ENCODE results near the gene PYCR2. TPM values are rescaled to one million over a fixed set of nuclear protein-coding genes. Genes with fewer than 3 reads are reported as not detected.

The PYCR2 gene
- total RNA-seq, 2 experiments from 2014 or later: 24.1 to 26.2 TPM

DNA sequence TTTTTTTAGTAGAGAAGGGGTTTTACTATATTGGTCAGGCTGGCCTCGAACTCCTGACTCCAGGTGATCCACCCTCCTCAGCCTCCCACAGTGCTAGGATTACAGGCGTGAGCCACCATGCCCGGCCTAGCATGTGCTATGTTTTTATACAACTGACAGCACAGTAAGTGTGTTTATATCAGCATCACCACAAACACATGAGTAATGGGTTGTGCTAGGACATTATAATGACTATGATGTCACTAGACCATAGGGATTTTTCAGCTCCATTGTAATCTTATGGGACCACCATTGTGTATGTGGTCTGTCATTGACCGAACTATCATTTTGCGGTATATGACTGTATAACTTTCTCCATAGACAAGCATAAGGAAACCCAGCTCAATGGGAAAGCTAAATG lies 10.7 kb upstream of the PYCR2 start:
- Mint-ChIP-seq H3K36me3 (ENCODE audit: low read depth) (no peaks in the 10 kb centered on the region), H3K27ac (no peak overlapping the region), H3K4me1 (ENCODE audit: low read depth) (no peaks in the 10 kb centered on the region), H3K9me3 (no peaks in the 10 kb centered on the region), H3K27me3 (no peaks in the 10 kb centered on the region), H3K4me3 (no peak overlapping the region)
- no peak overlapping the region for H3K27ac ChIP-seq (ENCODE audit: low read depth in 1 of 2, low read length in 2 of 2)
- no peaks in the 10 kb centered on the region for H3K9me3 ChIP-seq (ENCODE audit: control insufficient read depth in 1 of 2, insufficient read depth in 1 of 2, low read length in 2 of 2)
- no peak overlapping the region for H3K4me3 ChIP-seq (ENCODE audit: low read length)
- DNase-seq (no peak), ATAC-seq (ENCODE audit: poor library complexity) (no peak)
- H3K4me1 ChIP-seq (ENCODE audit: insufficient read depth, low read length): peaks cover 3% of the 10 kb centered on the region
- no peak for TF ChIP-seq CTCF (IDR thresholded peaks at IDR 0.05)
- POLR2A ChIA-PET: interaction anchor here (0.8 to 1.0 kb wide), 2 partner anchors 10 to 157 kb away, joined by 3 read pairs; partner anchors contain the start of gene SRP9
- intact Hi-C loops (cut with DNase I, micrococcal nuclease): no loop called here
- H3K36me3 ChIP-seq (ENCODE audit: insufficient read depth, low read length): no peaks in the 10 kb centered on the region
- no peaks in the 10 kb centered on the region for H3K27me3 ChIP-seq (ENCODE audit: control insufficient read depth in 1 of 2, insufficient read depth in 2 of 2, low read length in 2 of 2)
- CTCF ChIA-PET: no interaction called here

- Histone ChIP-seq H3K4me1 (ENCODE audit: insufficient read depth, low read length) (peaks cover 16% of the 10 kb centered on the region), H3K36me3 (ENCODE audit: insufficient read depth, low read length) (no peaks in the 10 kb centered on the region), H3K4me3 (ENCODE audit: low read length) (no peak overlapping the region), H3K27me3 (ENCODE audit: control insufficient read depth in 1 of 2, insufficient read depth in 2 of 2, low read length in 2 of 2) (no peaks in the 10 kb centered on the region), H3K9me3 (ENCODE audit: control insufficient read depth in 1 of 2, insufficient read depth in 1 of 2, low read length in 2 of 2) (no peaks in the 10 kb centered on the region), H3K27ac (ENCODE audit: low read depth in 1 of 2, low read length in 2 of 2) (no peak overlapping the region)
- ChIA-PET CTCF (no interaction called here), POLR2A (interaction anchor here (0.8 kb wide), 1 partner anchor 9 kb away, joined by 3 read pairs; the partner anchor contains the start of gene PYCR2)
- intact Hi-C loops (cut with DNase I, micrococcal nuclease): no loop called here
- no peak for DNase-seq
- Mint-ChIP-seq H3K27me3 (no peaks in the 10 kb centered on the region), H3K27ac (no peak overlapping the region), H3K4me3 (no peak overlapping the region), H3K4me1 (ENCODE audit: low read depth) (peaks cover 15% of the 10 kb centered on the region), H3K9me3 (no peaks in the 10 kb centered on the region), H3K36me3 (ENCODE audit: low read depth) (no peaks in the 10 kb centered on the region)
- ATAC-seq (ENCODE audit: poor library complexity): no peak
- no peak for TF ChIP-seq CTCF (IDR thresholded peaks at IDR 0.05)
Measured at GRCh38 chr1:225933072-225933471, 9.0 kb upstream of the PYCR2 start.

GRCh38 chr1:225931270-225932136 lies 7.5 kb upstream of the PYCR2 start:
- Mint-ChIP-seq H3K27me3 (no peaks in the 10 kb centered on the region), H3K4me1 (ENCODE audit: low read depth) (peaks cover 23% of the 10 kb centered on the region), H3K9me3 (no peaks in the 10 kb centered on the region), H3K27ac (peak overlapping the region; percentile 33), H3K4me3 (no peak overlapping the region), H3K36me3 (ENCODE audit: low read depth) (no peaks in the 10 kb centered on the region)
- DNase-seq (no peak), ATAC-seq (ENCODE audit: poor library complexity) (no peak)
- Histone ChIP-seq H3K27me3 (ENCODE audit: control insufficient read depth in 1 of 2, insufficient read depth in 2 of 2, low read length in 2 of 2) (no peaks in the 10 kb centered on the region), H3K36me3 (ENCODE audit: insufficient read depth, low read length) (no peaks in the 10 kb centered on the region), H3K4me1 (ENCODE audit: insufficient read depth, low read length) (peaks cover 27% of the 10 kb centered on the region), H3K27ac (ENCODE audit: low read depth in 1 of 2, low read length in 2 of 2) (no peak overlapping the region), H3K4me3 (ENCODE audit: low read length) (no peak overlapping the region), H3K9me3 (ENCODE audit: control insufficient read depth in 1 of 2, insufficient read depth in 1 of 2, low read length in 2 of 2) (no peaks in the 10 kb centered on the region)
- CTCF ChIA-PET: no interaction called here
- TF ChIP-seq CTCF (IDR thresholded peaks at IDR 0.05): no peak
- intact Hi-C loops (cut with DNase I, micrococcal nuclease): no loop called here
- POLR2A ChIA-PET: interaction anchor here (0.5 to 1.5 kb wide), 2 partner anchors 132 to 487 kb away, joined by 3 to 4 read pairs; no protein-coding TSS in a partner anchor
